ENCODE results near the gene MEGF9. TPM values are rescaled to one million over a fixed set of nuclear protein-coding genes. Genes with fewer than 3 reads are reported as not detected.

Gene MEGF9
- total RNA-seq, 1 experiment from 2014 or later: 12.2 TPM

GRCh38 chr9:120625222-120625621 is 89.0 kb downstream of the MEGF9 start:
- CTCF ChIA-PET: interaction anchor here (0.6 to 0.8 kb wide), 2 partner anchors 87 to 120 kb away, joined by 3 to 8 read pairs; no protein-coding TSS in a partner anchor
- peak overlapping the region; percentile 52 for H3K27ac ChIP-seq (ENCODE audit: low read depth, low read length, poor library complexity, severe bottlenecking)
- H3K36me3 ChIP-seq (ENCODE audit: insufficient read depth, low read length, poor library complexity, severe bottlenecking): no peaks in the 10 kb centered on the region
- POLR2A ChIA-PET (ENCODE audit: low non-redundant PET): no interaction called here
- H3K4me3 ChIP-seq (ENCODE audit: low read depth, low read length, poor library complexity, severe bottlenecking): no peak overlapping the region
- peak; percentile 84 for DNase-seq (ENCODE audit: low spot score)
- H3K27me3 ChIP-seq (replicated peaks; ENCODE audit: insufficient read depth, low read depth, low read length, poor library complexity): no peaks in the 10 kb centered on the region
- H3K4me1 ChIP-seq (ENCODE audit: insufficient read depth, low read length, poor library complexity, severe bottlenecking): peaks cover 11% of the 10 kb centered on the region
- TF ChIP-seq CTCF (conservative IDR thresholded peaks at IDR 0.05; ENCODE audit: low read depth, low read length) (no peak), EZH2 (IDR thresholded peaks at IDR 0.05; ENCODE audit: borderline replicate concordance, low read depth, low read length, poor library complexity, severe bottlenecking) (no peak)
- no peaks in the 10 kb centered on the region for H3K9me3 ChIP-seq (ENCODE audit: low read depth, low read length, poor library complexity, severe bottlenecking)
- intact Hi-C loops (cut with micrococcal nuclease; ENCODE audit: unreplicated experiment): loop anchor here (10.0 kb wide), 1 partner anchor 450 kb away; the partner anchor contains the start of gene CNTRL
- BruUV-seq (replicated peaks): no TSS peak

- ChIA-PET POLR2A (ENCODE audit: low non-redundant PET) (no interaction called here), CTCF (no interaction called here)
- Histone ChIP-seq H3K9me3 (ENCODE audit: low read depth, low read length, poor library complexity, severe bottlenecking) (no peaks in the 10 kb centered on the region), H3K4me3 (ENCODE audit: low read depth, low read length, poor library complexity, severe bottlenecking) (no peak overlapping the region), H3K27ac (ENCODE audit: low read depth, low read length, poor library complexity, severe bottlenecking) (no peak overlapping the region), H3K4me1 (ENCODE audit: insufficient read depth, low read length, poor library complexity, severe bottlenecking) (peaks cover 11% of the 10 kb centered on the region), H3K36me3 (ENCODE audit: insufficient read depth, low read length, poor library complexity, severe bottlenecking) (no peaks in the 10 kb centered on the region), H3K27me3 (replicated peaks; ENCODE audit: insufficient read depth, low read depth, low read length, poor library complexity) (no peaks in the 10 kb centered on the region)
- BruUV-seq (replicated peaks): no TSS peak
- no peak for DNase-seq (ENCODE audit: low spot score)
- TF ChIP-seq EZH2 (IDR thresholded peaks at IDR 0.05; ENCODE audit: borderline replicate concordance, low read depth, low read length, poor library complexity, severe bottlenecking) (no peak), CTCF (conservative IDR thresholded peaks at IDR 0.05; ENCODE audit: low read depth, low read length) (no peak)
- intact Hi-C loops (cut with micrococcal nuclease; ENCODE audit: unreplicated experiment): loop anchor here (5.0 to 10.0 kb wide), 2 partner anchors 90 to 452 kb away; partner anchors contain the start of genes CNTRL and MEGF9
Observed at GRCh38 chr9:120622790-120623189, 91.5 kb downstream of the MEGF9 start.

- H3K27me3 ChIP-seq (replicated peaks; ENCODE audit: insufficient read depth, low read depth, low read length, poor library complexity): no peaks in the 10 kb centered on the region
- ChIA-PET CTCF (no interaction called here), POLR2A (ENCODE audit: low non-redundant PET) (no interaction called here)
- BruUV-seq (replicated peaks): no TSS peak
- no peak overlapping the region for H3K4me3 ChIP-seq (ENCODE audit: low read depth, low read length, poor library complexity, severe bottlenecking)
- no peaks in the 10 kb centered on the region for H3K36me3 ChIP-seq (ENCODE audit: insufficient read depth, low read length, poor library complexity, severe bottlenecking)
- no peak for DNase-seq (ENCODE audit: low spot score)
- no peak overlapping the region for H3K27ac ChIP-seq (ENCODE audit: low read depth, low read length, poor library complexity, severe bottlenecking)
- intact Hi-C loops (cut with micrococcal nuclease; ENCODE audit: unreplicated experiment): loop anchor here (5.0 to 10.0 kb wide), 2 partner anchors 90 to 453 kb away; partner anchors contain the start of genes CNTRL and MEGF9
- TF ChIP-seq EZH2 (IDR thresholded peaks at IDR 0.05; ENCODE audit: borderline replicate concordance, low read depth, low read length, poor library complexity, severe bottlenecking) (no peak), CTCF (conservative IDR thresholded peaks at IDR 0.05; ENCODE audit: low read depth, low read length) (no peak)
- H3K9me3 ChIP-seq (ENCODE audit: low read depth, low read length, poor library complexity, severe bottlenecking): no peaks in the 10 kb centered on the region
- peaks cover 11% of the 10 kb centered on the region for H3K4me1 ChIP-seq (ENCODE audit: insufficient read depth, low read length, poor library complexity, severe bottlenecking)
Observed at GRCh38 chr9:120621941-120622340, 92.3 kb downstream of the MEGF9 start.
